GM20431 (cell line): ENCODE measurements around the gene DAZ4.
"Not testable (repeated sequence)": the region's sequence is repeated elsewhere in the genome, so short reads cannot be mapped to it uniquely, and the experiment has no call there.

Experiments used
- in situ Hi-C: fragments of 300-500 bp; cut with MseI, MboI; formaldehyde crosslinking; loops from one replicate; pipeline ENCODE4 v1.15.0; 2020; ENCODE audit warnings: low sequenced_read_pairs; ENCODE audit not compliant: unreplicated experiment

The DAZ4 gene, protein sequence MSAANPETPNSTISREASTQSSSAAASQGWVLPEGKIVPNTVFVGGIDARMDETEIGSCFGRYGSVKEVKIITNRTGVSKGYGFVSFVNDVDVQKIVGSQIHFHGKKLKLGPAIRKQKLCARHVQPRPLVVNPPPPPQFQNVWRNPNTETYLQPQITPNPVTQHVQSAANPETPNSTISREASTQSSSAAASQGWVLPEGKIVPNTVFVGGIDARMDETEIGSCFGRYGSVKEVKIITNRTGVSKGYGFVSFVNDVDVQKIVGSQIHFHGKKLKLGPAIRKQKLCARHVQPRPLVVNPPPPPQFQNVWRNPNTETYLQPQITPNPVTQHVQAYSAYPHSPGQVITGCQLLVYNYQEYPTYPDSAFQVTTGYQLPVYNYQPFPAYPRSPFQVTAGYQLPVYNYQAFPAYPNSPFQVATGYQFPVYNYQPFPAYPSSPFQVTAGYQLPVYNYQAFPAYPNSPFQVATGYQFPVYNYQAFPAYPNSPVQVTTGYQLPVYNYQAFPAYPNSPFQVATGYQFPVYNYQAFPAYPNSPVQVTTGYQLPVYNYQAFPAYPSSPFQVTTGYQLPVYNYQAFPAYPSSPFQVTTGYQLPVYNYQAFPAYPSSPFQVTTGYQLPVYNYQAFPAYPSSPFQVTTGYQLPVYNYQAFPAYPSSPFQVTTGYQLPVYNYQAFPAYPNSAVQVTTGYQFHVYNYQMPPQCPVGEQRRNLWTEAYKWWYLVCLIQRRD

DNA sequence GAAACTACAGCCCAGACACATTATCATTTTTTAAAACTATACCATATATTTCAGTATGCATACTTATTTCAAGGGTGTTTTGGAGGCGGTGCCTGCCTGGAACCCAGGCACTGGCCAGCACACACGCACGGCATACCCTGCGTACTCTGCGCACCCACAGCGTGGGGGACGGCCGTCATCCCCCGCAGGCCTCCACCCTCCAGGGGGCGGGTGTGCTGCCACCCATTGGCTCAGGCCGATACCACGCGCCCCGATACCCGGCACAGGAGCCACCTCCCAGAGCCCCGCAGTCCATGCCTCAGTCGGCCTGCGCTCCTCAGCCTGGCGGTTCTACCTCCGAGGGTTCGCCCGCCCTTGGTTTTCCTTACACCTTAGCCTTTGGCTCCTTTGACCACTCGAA lies at the start of gene DAZ4:
Gene DAZ4 (plus strand): TSS at position 301 of the 400 bp plus-strand sequence. CDS start 208 bp downstream, outside the sequence.
- in situ Hi-C loops = not testable (repeated sequence)

DNA sequence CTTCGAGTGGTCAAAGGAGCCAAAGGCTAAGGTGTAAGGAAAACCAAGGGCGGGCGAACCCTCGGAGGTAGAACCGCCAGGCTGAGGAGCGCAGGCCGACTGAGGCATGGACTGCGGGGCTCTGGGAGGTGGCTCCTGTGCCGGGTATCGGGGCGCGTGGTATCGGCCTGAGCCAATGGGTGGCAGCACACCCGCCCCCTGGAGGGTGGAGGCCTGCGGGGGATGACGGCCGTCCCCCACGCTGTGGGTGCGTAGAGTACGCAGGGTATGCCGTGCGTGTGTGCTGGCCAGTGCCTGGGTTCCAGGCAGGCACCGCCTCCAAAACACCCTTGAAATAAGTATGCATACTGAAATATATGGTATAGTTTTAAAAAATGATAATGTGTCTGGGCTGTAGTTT lies 20.4 kb upstream of the DAZ4 start, which contains the start of gene DAZ3:
Gene DAZ3 (minus strand): TSS at position 101 of the 400 bp plus-strand sequence. CDS start 208 bp downstream, outside the sequence.
- in situ Hi-C loops = not testable (repeated sequence)

DNA sequence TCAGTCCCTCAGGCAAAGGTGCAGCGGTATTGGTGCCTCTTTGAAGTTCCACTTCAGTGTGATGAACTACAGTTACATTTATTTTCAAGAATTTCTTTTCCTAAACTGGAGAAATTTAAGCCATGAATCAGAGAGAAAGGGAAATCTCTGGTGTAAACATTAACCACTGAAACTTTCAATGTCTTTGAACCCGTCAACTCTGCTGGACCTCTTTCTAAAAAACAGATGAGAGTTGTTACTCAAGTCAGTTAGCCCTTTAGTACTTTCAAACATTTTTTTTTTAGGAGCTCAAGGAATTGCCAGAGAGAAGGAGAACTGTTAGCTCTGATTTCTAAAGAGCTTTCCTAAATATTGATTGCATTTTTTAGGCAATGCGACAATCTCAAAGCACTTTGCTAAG lies 11.9 kb upstream of the DAZ4 start:
- in situ Hi-C loops = not testable (repeated sequence)

DNA sequence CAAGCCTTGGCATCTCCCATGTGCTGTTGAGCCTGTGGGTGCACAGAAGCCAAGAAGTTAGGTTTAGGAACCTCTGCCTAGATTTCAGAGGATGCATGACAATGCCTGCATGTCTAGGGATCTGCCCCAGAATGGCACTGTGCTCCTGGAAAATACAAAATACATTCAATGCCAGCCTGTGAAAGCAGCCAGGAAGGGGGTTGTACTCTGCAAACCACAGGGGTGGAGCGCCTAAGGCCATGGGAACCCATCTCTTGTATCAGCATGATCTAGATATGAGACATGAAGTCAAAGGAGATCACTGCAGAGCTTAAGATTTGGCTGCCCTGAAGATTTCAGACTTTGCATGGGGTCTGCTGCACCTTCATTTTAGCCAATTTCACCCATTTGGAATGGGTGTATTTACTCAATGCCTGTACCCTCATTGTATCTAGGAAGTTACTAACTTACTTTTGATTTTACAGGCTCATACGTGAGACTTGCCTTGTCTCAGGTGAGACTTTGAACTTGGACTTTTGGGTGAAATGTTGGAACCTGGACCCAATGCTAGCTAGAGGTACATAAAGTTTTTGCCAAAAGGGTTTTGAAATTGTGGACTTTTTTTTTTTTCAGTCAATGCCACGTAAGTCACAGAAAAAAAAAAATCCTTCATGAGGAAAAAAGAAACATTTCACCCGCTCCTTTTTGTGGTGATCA lies 9.4 kb upstream of the DAZ4 start:
- in situ Hi-C loops = not testable (repeated sequence)

DNA sequence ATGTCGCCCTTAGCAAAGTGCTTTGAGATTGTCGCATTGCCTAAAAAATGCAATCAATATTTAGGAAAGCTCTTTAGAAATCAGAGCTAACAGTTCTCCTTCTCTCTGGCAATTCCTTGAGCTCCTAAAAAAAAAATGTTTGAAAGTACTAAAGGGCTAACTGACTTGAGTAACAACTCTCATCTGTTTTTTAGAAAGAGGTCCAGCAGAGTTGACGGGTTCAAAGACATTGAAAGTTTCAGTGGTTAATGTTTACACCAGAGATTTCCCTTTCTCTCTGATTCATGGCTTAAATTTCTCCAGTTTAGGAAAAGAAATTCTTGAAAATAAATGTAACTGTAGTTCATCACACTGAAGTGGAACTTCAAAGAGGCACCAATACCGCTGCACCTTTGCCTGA lies 8.7 kb upstream of the DAZ4 start:
- in situ Hi-C loops = not testable (repeated sequence)
